ENCODE data around the gene MAT2A. TPM values are rescaled to one million over a fixed set of nuclear protein-coding genes. Genes with fewer than 3 reads are reported as not detected.
"Not testable (repeated sequence)": the region's sequence is repeated elsewhere in the genome, so short reads cannot be mapped to it uniquely, and the experiment has no call there.

The MAT2A gene
- total RNA-seq, 1 donor from 2014 or later, result 262 TPM

DNA sequence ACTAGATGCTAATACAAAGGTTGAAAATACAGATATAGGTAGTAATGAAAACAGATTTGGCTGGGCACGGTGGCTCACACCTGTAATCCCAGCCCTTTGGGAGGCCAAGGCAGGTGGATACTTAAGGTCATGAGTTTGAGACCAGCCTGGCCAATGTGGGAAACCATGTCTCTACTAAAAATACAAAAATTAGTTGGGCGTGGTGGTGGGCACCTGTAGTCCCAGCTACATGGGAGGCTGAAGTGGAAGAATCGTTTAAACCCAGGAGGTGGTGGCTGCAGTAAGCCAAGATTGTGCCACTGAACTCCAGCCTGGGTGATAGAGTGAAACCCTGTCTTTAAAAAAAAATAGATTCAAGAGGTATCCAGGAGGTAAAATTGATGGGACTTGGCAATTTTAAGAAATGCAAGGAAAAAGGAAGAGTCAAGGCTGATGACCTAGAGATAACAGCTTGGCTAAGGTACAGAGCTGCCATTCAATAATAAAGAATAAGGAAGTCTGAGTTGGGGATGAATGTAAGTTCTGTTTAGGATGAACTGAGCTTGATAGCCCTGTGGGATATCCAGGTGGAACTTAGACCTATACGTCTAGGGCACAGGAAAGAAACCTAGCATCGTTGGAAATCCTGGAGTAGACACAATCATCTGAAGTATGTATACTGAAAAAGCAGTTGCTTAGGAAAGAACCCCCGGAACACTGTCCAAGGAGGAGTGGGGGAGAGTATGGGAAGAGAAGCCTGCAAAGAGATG lies 9.1 kb downstream of the MAT2A start:
- no peak for DNase-seq (ENCODE audit: low spot score)

DNA sequence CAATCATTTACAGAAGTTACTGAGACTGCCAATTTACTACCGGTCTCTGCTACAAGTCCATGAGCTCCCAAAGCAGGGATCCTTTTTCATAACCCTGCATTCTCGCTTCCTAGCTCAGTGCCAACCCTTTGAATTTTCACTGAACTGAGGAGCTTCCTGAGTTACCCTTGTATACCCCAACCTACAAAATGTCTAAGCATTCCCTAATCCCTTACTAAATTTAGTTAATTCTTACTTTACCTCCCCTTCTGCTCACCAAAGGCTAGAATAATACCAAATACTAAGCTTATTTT lies 9.6 kb downstream of the MAT2A start:
- no peak for DNase-seq (ENCODE audit: low spot score)

DNA sequence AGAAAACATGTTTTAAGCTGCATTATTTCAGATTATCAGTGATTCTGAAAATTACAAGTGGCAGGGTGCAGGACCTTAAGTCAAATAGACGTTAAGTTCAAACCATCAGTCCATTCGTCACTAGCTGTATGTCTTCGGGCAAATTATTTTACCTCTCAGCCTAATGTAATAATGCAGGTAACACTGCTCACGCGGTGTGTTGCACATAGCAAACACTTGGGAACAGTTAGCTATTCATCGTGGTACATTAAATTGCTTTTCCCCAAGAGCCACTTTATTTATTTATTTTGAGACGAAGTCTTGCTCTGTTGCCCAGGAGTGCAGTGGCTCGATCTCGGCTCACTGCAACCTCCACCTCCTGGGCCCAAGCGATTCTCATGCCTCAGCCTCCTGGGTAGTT lies 10.1 kb downstream of the MAT2A start:
- no peak for DNase-seq (ENCODE audit: low spot score)

DNA sequence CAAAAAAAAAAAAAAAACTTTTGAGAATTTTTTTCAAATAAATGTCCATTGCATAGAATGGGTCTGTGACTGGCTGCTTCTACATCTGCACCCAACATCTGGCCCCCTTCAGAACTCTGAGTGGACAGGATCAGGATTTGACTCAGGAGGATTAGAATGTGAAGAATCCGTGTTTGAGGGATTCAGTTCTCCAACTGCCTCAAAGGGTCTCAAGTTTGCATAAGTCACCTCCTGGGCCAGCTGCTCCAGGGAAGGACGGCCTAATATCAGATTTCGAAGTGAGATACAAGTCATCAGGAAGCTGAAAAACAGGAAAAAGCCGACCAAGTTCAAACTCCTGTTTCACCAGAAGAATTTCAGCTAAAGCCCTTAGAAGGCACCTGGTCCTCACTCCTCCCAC lies 10.9 kb downstream of the MAT2A start:
- no peak for DNase-seq (ENCODE audit: low spot score)

DNA sequence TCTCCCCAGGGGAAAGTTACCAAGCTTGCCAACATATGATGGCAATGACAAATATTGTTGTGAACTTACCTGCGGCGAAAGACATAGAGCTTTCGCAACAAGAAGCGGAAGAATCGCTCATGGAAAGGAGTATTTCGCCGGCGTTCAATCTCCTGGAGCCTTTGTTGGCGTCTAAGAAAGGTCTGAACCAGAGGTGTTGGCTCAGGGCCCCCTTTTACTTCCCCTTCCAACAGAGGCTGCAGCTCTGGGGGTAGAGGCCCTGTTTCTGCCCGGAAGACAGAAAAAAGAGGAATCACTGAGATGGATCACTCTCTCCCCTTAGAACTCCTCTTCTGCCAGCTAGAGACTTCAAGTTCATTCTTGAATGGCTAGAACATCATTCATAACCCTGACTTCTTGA lies 11.5 kb downstream of the MAT2A start:
- no peak for DNase-seq (ENCODE audit: low spot score)

DNA sequence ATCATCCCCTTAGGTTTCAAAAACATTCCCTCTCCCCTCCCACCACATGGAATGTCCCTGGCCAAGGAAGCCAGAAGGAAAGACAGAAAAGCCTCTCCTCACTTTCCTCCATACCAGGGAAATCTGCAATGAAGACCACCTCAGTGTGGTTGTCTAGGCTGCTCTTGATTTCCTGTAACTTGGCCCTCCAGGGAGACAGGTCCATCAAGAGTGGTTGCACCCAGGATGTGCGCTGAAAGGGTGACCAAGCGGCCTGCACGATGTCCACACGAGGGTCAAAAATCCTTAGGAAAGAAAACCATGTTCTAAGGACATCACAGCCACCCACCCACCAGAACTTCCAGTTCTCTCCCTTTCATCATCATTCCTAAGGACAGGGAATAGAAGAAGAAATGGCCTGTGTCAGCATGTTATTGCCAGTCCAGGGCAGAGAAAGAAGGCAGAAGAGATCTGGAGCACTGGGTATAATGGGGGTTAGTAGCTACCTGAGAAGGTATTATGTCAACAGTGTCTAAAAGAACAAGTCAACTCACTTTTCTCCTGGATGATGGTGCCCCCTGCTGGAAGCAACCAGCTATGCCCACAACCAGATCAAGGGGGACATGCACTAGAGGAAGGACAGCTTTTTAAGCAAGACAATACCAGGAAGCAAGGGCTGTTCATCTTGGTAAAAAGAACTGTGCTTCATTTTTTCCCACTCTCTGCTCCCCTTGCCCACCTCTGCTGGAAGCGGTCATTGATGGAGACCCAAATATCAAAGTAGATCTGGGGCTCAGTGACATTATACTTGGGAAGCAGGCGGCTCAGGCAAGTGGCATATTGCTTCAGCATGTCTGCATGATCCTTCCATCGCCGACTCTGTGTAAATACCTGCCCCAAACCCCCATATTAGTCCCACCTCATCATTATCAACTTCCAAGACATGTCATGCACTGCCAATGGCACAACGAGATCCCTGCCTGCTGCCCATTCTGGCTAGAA lies 13.0 kb downstream of the MAT2A start:
- DNase-seq (ENCODE audit: low spot score), result peak; percentile 89

DNA sequence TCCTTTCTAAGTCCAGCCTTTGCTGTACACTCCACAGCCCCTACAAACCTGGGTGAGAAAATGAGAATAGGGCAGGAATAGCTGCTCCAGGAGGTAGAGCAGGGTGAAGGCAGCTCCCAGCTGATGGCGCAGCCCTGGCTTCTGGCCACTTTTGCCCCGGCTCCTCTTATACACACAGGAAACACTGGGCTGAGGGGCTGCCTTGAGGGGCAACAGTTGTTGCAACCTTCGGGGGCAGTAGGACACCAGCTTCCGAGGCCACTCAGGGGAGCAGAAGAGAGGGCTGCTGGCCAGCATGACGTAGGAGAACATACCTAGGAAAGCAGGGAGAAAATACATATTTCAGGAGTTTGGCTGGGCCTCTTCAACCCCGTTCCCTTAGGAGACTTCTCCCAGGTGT lies 14.2 kb downstream of the MAT2A start:
- DNase-seq (ENCODE audit: low spot score), result no peak

DNA sequence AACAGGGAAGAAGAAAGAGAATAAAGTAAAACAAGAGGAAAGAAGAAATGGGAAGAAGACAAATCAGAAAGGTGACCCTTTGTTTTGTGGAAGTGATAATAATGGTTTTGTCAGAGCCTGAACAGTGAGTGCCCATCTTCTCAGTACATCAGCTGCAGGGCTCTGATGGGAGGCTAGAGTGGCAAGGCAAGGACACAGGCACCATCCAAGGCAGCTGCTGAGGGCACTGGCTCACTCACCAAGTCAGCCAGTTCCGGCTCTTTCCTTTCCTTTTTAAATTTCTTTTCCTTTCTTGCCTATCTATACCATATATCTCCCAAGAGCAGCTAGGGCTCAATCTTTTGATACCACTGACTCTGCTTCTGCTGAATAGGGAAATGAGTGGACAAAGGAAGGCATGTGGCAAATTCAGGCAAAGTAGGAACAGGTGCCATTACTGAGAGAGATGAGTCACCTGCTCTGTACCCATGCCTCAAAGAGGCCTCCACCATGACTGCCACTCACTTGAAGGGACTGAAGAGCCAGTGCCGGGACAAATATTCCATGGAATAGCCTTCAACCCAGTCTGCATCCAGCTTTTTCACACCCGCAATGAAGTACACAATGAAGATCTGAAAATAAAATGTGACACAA lies 16.1 kb downstream of the MAT2A start:
- DNase-seq (ENCODE audit: low spot score), result no peak

DNA sequence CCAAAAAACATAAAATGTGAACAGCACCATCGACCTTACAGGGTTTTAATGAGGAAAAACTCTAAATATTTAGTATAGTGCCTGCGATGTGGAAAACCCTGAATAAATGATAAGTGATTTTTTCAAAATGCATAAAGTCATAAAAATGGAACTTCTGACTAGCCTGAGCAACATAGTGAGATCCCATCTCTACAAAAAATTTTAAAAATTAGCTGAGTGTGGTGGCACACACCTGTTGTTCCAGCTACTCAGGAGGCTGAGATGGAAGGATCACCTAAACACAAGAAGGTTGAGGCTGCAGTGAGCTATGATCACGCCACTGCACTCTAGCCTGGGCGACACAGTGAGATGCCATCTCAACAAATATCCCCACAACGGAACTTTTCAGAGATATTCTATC lies 18.2 kb downstream of the MAT2A start:
- DNase-seq (ENCODE audit: low spot score), result no peak

DNA sequence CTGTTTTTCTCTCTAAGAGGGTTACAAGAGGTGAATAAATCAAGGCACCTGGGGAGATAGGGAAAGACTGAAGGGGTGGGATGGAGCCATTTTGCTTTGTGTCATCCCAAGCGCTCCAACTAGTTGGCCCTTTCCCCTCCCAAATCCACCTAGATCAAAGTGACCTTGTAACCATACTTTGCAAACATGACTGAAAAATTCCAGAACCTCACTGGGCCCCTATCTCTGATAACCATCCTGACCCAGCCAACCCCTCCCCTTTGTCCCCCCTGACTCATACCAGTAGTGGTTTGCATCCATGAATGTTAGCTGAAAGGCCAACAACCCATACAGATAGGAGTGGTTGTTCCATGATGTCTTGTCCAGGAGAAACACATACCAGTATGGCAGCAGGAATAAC lies 19.2 kb downstream of the MAT2A start:
- no peak for DNase-seq (ENCODE audit: low spot score)

DNA sequence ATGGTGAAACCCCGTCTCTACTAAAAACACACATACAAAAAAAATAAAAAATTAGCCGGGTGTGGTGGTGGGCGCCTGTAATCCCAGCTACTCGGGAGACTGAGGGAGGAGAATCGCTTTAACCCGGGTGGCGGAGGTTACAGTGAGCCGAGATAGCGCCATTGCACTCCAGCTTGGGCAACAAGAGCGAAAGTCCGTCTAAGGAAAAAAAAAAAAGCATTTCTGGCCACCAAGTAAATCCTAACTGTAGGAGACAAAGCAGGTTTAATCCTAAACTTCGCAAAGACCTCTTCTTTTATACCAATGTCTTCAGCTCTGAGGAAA lies 21.4 kb downstream of the MAT2A start:
- DNase-seq (ENCODE audit: low spot score), result not testable (repeated sequence)

DNA sequence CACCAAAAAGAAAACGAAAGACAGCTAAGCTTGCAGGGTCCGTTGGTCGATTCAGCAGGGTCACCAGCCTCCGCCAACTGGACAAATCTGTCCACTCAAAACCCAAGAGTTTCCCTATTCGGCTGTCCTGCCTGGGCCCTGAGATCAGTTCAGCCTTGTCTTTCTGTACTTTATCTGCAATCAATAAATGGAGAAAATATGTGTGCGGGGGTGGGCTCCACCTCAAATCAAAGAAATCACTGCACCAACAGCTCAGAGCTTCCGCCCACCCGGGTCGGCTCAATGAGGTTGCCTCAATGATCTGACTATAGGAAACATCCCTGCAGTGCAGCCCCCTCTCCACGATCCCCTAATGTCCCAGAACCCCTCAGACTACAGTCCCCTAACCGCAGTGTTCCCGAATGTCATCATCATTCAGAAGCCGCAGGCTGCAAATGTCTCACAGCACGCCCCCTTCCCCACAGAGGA lies 21.9 kb downstream of the MAT2A start:
- DNase-seq (ENCODE audit: low spot score), result no peak

DNA sequence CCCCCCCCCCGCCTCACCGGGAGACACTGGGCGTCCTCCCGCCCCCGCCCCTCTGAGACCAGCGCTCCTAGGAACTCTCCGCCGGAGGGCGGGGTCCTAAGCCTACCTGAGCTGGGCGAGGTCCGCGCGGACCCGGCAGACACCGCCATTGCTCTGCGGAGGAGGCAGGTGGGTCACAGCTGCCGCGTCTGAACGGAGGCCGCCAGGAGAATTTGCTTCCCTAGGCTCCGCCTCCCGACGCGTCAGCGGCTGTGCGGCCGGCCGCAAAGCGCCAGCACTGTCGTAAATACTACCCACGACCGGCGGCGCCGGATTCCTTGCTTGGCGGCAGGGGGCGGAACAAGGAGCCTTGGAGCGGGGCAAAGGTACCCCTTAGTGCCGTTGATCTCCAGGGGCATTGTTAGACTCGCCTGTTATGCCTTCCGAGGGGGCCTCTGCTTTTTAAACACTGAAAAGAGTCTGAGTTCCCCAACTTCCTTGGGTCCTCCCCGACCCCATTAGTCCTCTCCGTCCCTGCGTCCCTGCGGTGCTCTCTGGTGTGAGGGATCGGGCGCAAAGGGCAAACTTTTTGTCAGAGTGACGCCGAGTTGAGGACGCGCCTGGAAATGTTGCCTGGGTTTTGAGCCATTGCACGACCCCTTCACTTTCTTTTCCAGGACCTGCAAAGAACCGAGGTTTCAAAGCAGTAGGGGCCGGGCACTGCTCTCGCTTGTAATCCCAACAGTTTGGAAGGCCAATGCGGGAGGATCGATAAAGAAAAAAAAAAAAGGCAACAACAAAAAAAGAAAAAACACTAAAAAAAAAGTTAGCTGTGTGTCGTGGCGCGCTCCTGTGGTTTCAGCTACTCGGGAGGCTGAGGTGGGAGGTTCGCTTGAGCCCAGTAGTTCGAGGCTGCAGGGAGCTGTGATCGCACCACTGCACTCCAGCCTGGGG lies 22.6 kb downstream of the MAT2A start, which contains the start of gene GGCX:
Gene GGCX, minus strand, starts transcription at position 214 of the 933 bp plus-strand sequence. Its CDS starts 65 bp downstream, at position 149.
- DNase-seq (ENCODE audit: low spot score), result peak; percentile 96

DNA sequence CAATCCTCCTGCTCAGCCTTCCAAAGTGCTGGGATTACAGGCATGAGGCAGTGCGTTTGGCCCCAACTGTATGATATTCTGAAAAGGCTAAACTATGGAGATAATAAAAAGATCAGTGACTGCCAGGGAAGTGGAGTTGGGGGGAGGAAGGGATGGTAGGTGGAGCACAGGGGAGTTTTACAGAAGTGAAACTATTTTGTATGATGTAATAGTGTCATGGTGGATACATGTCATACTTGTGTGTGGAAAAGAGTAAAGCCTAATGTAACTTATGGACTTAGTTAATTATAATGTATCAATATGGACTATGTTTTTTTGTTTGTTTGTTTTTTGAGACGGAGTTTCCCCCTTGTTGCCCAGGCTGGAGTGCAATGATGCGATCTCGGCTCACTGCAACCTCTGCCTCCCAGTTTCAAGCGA lies 25.2 kb downstream of the MAT2A start:
- no peak for DNase-seq (ENCODE audit: low spot score)

DNA sequence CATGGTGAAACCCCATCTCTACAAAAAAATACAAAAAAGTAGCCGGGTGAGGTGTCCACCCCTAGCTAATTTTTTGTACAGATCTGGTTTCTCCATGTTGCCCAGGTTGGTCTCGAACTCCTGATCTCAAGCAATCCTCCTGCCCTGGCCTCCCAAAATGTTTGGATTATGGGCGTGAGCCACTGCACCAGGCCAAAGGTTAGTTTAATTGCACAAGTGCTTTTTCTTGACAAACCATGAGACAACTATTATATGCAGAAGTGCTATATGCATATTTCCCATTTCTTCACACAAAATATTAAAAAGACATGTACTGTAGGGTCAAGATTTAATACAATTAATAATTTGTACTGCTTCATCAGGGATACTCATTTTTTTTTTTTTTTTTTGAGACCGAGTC lies 27.3 kb downstream of the MAT2A start:
- DNase-seq (ENCODE audit: low spot score), result no peak

DNA sequence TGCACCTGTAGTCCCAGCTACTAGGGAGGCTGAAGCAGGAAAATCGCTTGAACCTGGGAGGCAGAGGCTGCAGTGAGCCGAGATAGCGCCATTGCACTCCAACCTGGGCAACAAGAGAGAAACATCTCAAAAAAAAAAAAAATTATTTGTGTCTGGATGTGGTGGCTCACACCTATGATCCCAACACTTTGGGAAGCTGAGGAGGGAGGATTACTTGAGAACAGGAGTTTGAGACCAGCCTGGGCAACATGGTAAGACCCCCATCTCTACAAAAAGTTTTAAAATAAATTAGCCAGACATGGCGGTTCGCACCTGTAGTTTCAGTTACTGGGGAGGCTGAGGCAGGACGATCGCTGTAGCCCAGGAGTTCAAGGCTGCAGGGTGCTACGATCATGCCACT lies 36.8 kb downstream of the MAT2A start:
- no peak for DNase-seq (ENCODE audit: low spot score)

DNA sequence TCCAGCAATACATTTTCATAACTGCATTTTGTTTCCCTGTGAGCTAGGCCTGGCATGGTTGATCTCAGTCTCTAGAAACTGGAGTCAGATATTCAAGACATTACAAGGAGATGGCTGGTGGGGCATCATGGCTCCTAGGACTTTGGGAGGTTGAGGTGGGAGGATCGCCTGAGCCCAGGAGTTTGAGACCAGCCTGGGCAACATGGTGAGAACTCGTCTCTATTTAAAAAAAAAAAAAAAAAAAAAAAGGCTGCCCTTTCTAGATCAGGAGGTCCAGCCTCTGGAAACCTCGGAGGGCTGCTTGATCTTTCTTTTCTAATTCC lies 38.1 kb downstream of the MAT2A start:
- no peak for DNase-seq (ENCODE audit: low spot score)

DNA sequence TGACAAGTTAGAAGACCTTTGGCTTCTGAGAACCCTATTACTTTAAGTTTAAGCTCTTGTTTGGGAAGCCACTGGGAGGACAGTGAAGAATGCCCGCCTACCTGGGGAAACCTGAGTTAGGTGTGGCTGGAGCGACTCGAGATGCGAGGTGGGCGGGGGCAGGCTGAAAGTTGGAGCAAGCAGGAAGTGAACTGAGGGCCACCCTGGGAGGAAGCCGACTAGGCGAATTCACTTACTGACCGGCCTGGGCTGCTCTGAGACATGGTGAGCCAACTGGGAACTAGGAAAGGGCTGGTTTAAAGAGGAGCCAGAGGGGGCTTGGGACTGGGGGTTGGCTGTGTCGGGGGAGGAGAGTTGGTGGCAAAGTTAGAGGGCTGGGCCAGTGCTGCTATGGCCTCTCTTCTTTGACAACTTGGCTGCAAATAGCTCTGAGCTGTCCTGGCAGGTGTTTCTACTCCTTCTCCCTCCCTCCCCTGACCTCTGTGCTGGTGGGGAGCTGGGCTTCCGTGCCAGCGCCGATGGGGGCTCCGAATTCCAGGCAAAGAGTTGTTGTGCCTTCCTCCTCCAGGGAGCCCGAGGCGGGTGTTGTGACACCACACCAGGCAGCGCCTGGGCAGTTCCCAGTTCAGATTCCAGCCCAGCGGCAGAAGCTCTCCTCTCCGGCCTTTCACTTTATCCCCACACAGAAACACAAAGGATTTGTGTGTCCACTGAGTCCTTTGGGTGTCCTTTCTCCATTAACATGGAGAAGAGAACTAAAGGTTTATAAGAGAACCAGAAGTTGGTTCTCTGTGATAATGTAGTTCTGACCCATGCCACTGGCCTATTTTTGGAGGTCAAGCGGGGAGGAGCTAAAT lies 38.6 kb downstream of the MAT2A start, which contains the start of gene VAMP8:
Gene VAMP8, plus strand, starts transcription at position 201 of the 857 bp plus-strand sequence. Its CDS starts 61 bp downstream, at position 262.
- DNase-seq (ENCODE audit: low spot score), result peak; percentile 83

DNA sequence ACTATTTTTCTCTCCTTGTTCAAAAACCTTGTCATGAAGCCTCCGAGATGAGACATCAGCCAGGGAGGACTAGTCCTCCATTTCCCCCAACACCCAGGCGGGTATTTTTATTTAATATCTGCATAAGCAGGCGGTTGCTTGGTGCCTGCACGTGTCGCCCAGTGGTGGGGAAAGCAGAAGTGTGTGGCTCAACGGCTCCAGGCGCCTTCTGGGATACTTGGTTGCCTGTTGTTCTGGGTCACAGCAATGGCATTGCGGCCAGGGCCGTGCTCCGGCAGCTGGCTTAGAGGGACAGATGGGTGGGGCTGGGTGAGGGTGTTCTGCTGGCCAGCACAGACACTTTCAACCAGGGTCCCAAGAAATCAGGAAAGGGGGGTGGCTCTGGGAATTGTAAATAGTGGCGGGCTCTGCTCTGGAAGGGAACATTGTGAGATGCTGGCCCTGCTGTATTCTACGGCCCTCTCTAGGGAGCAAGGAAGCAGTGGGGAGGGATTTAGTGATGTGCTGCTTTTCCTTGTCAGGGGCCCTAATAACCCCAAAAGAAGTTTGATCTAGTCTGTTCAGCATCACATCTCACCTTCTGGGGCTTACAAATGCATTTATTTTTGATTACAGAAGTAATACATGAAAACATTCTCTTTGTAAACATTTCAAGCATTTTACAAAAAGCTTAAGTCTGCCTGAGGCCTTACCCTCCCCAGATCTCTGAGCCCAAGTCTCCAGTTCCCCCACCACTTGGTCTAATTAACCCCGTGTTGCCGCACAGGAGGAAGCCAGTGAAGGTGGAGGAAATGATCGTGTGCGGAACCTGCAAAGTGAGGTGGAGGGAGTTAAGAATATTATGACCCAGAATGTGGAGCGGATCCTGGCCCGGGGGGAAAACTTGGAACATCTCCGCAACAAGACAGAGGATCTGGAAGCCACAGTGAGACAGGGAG lies 39.5 kb downstream of the MAT2A start:
- peak; percentile 44 for DNase-seq (ENCODE audit: low spot score)
